Tibial artery (tissue), 4 donors: ENCODE results near the gene RRP1.

Source experiments
- DNase-seq, 2 donors: peaks; one replicate each; pipeline ENCODE4 v3.0.0-alpha.2; 2019
- H3K27ac ChIP-seq, 2 donors: fragments of 200-600 bp; sonication (generic) in 1 of 2; 1 replicate in 1 of 2; 2 replicates in 1 of 2; pipeline ENCODE4 v1.5.1; 2018 to 2019; ENCODE audit warnings: mild to moderate bottlenecking in 1 of 2
- H3K27me3 ChIP-seq, 2 donors: fragments of 200-600 bp; sonication (generic) in 1 of 2; one replicate each; pipeline versions ENCODE4 v1.5.1 to v1.6.0; 2016 to 2019
- H3K36me3 ChIP-seq, 3 donors: fragments of 200-600 bp; sonication (generic) in 2 of 3; one replicate each; pipeline ENCODE4 v1.5.1; 2016 to 2019; ENCODE audit warnings: mild to moderate bottlenecking in 2 of 3
- H3K4me1 ChIP-seq, 4 donors: fragments of 200-600 bp; sonication (generic) in 2 of 4; 1 replicate in 3 of 4; 2 replicates in 1 of 4; pipeline ENCODE4 v1.5.1; 2016 to 2019
- H3K4me3 ChIP-seq, 2 donors: fragments of 200-600 bp; sonication (generic) in 1 of 2; 1 replicate in 1 of 2; 2 replicates in 1 of 2; pipeline ENCODE4 v1.5.1; 2018 to 2019; ENCODE audit warnings: mild to moderate bottlenecking in 2 of 2
- H3K9me3 ChIP-seq, 3 donors: fragments of 200-600 bp; sonication (generic) in 1 of 3; one replicate each; pipeline ENCODE4 v1.5.1; 2016 to 2019
- intact Hi-C: fragments of 100-400 bp; cut with DNase I; formaldehyde crosslinking; loops from one replicate; pipeline ENCODE4 v1.15.0; 2023; ENCODE audit warnings: low total_unique reads
- TF ChIP-seq, protein P1 (sequence below), 2 experiments: fragments of 200-600 bp in 1 of 2; fragments of 450-650 bp in 1 of 2; IDR thresholded peaks; one replicate each; pipeline ENCODE4 v1.5.1; 2017 to 2019; ENCODE audit warnings: antibody characterized with exemption in 2 of 2, mild to moderate bottlenecking in 1 of 2, moderate library complexity in 1 of 2

Gene RRP1

DNA sequence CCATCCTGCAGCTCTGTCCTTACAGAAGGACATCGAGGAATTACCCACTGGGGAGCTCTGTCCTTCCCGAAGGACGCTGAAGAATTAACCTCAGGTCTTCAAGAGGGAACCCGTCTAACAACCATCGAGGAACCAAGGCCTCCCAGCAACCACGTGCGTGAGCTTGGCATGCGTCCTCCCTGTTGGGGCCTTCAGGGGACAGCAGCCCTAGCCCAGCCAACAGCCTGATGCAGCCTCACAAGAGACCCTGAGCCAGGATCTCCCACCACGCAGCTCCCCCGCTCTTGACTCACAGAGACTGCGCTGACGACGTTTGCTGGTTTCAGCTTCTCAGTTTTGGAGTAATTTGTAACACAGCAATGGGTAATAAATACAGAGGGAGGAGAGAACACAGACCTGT lies 56.0 kb downstream of the RRP1 start:
- Histone ChIP-seq H3K36me3 (no peaks in the 10 kb centered on the region), H3K9me3 (no peaks in the 10 kb centered on the region), H3K27me3 (peaks cover 0 to 7% of the 10 kb centered on the region in 2 donors), H3K4me1 (no peaks in the 10 kb centered on the region), H3K27ac (no peak overlapping the region), H3K4me3 (no peak overlapping the region)
- intact Hi-C loops = no loop called here
- no peak for DNase-seq
- TF ChIP-seq, protein P1, sequence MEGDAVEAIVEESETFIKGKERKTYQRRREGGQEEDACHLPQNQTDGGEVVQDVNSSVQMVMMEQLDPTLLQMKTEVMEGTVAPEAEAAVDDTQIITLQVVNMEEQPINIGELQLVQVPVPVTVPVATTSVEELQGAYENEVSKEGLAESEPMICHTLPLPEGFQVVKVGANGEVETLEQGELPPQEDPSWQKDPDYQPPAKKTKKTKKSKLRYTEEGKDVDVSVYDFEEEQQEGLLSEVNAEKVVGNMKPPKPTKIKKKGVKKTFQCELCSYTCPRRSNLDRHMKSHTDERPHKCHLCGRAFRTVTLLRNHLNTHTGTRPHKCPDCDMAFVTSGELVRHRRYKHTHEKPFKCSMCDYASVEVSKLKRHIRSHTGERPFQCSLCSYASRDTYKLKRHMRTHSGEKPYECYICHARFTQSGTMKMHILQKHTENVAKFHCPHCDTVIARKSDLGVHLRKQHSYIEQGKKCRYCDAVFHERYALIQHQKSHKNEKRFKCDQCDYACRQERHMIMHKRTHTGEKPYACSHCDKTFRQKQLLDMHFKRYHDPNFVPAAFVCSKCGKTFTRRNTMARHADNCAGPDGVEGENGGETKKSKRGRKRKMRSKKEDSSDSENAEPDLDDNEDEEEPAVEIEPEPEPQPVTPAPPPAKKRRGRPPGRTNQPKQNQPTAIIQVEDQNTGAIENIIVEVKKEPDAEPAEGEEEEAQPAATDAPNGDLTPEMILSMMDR (IDR thresholded peaks at IDR 0.05) = no peak

GRCh38 chr21:43846430-43846829 lies 57.1 kb downstream of the RRP1 start:
- intact Hi-C loops = no loop called here
- DNase-seq = no peak
- Histone ChIP-seq H3K27me3 (peaks cover 0 to 2% of the 10 kb centered on the region in 2 donors), H3K4me1 (no peaks in the 10 kb centered on the region), H3K27ac (no peak overlapping the region), H3K36me3 (no peaks in the 10 kb centered on the region), H3K9me3 (no peaks in the 10 kb centered on the region), H3K4me3 (no peak overlapping the region)
- TF ChIP-seq, protein P1 (IDR thresholded peaks at IDR 0.05) = no peak

- no peak for DNase-seq
- Histone ChIP-seq H3K4me1 (no peaks in the 10 kb centered on the region), H3K27me3 (no peaks in the 10 kb centered on the region), H3K9me3 (no peaks in the 10 kb centered on the region), H3K36me3 (no peaks in the 10 kb centered on the region), H3K27ac (no peak overlapping the region), H3K4me3 (no peak overlapping the region)
- TF ChIP-seq, protein P1 (IDR thresholded peaks at IDR 0.05) = no peak
- intact Hi-C loops = no loop called here
Measured at GRCh38 chr21:43847301-43847700, 57.9 kb downstream of the RRP1 start.

DNA sequence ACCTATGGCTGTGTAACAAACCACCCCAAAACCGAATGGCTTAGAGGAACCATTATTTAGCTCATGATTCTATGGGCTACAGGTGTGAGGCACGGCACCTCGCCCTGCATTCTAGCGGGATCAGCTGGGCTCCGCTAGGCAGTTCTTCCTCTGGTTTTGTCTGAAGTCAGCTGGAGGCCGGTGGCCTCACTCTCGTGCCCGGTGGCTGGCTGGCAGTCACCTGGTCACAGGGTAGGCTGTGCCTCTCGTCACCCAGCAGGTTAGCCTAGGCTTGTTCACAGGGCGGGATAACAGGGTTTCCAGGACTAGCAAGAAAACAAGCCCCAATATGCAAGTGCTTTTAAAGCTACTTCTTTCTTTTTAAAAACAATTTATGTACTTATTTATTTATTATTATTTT lies 59.4 kb downstream of the RRP1 start:
- TF ChIP-seq, protein P1 (IDR thresholded peaks at IDR 0.05) = no peak
- no peak for DNase-seq
- Histone ChIP-seq H3K27ac (no peak overlapping the region), H3K27me3 (peaks cover 0 to 2% of the 10 kb centered on the region in 2 donors), H3K4me3 (no peak overlapping the region), H3K4me1 (no peaks in the 10 kb centered on the region), H3K36me3 (no peaks in the 10 kb centered on the region), H3K9me3 (no peaks in the 10 kb centered on the region)
- intact Hi-C loops = no loop called here

- intact Hi-C loops = no loop called here
Measured at GRCh38 chr21:43849532-43850299, 60.3 kb downstream of the RRP1 start.

More at GRCh38 chr21:43849532-43850299, 60.3 kb downstream of the RRP1 start:
- Histone ChIP-seq H3K27me3 (peaks cover 0 to 11% of the 10 kb centered on the region in 2 donors), H3K27ac (no peak overlapping the region), H3K36me3 (no peaks in the 10 kb centered on the region), H3K9me3 (no peaks in the 10 kb centered on the region), H3K4me3 (no peak overlapping the region), H3K4me1 (no peaks in the 10 kb centered on the region)
- DNase-seq = no peak
- TF ChIP-seq, protein P1 (IDR thresholded peaks at IDR 0.05) = no peak
